ENCODE results near the gene DKK3. TPM values are rescaled to one million over a fixed set of nuclear protein-coding genes. Genes with fewer than 3 reads are reported as not detected.
A peak's percentile ranks its signal among the peaks of the same experiment; 100 is the strongest.

The DKK3 gene
- polyA plus RNA-seq, 1 of the 3 experiments (the other 2 are of a cell fraction) = 1,174 TPM

DNA sequence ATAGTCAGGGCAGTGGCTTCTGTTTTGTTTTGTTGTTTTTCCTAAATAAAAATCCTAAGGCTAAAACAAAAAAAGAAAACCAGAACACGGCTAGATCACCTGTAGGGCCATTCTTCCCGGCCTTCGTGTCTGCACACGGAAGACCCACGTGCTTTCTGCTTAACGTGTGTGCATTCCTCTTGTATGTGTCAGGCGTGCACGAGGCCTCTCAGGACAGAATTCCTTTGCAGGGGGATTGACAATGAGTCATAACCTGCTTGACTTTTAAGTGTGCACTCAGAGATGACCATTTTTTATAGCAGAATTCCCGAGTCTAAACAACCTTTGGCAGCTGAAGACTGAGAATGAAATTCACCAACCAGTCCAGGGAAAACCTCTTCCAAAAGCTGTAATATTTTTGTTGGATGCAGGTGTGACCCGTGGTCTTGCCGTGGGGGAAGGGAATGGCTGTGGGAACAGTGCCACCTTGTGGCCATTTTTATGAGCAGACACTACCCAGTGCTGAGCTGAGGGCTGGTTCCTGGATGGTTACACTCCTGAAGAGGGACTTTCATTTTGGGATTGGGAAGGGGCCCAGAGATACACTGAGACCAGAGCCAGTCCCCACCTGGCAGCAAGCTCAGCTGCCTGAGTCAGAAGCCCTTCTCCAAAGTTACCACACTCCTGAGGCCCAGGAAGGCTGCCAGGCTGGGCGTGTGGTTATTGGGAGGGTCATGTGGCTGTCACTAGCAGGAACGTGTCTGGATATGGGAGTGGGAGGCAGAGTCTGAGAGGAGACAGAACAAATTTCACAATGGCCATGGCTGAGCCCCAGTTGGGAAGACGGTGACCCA lies 35.7 kb upstream of the DKK3 start (continued):
- peak; percentile 93 for TF ChIP-seq TEAD4 (IDR thresholded peaks at IDR 0.05; ENCODE audit: borderline replicate concordance, insufficient read depth)
- TF ChIP-seq, protein P1, sequence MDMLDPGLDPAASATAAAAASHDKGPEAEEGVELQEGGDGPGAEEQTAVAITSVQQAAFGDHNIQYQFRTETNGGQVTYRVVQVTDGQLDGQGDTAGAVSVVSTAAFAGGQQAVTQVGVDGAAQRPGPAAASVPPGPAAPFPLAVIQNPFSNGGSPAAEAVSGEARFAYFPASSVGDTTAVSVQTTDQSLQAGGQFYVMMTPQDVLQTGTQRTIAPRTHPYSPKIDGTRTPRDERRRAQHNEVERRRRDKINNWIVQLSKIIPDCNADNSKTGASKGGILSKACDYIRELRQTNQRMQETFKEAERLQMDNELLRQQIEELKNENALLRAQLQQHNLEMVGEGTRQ (IDR thresholded peaks at IDR 0.05; ENCODE audit: borderline replicate concordance, low read depth, low read length) = no peak

DNA sequence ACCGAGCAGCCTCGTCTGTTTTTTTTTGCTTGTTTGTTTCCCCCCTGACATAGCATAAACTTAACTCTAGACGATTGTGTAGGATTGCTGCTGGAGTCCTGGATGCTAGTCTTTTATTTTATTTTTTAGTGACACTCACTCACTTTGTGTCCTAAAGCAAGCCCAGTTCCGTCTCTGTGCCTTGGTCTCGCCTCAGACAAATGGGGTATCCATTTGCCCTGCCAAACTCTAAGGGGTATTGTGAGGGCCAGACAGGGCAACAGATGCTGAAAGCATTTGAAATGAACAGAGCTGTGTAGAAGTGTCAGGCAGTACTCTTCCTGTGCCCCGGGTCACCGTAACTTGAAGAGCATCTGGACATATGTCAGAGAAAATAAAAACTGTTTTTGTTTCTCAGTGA lies 34.8 kb upstream of the DKK3 start:
- peaks cover 37% of the 10 kb centered on the region for H3F3A ChIP-seq (replicated peaks; ENCODE audit: insufficient read depth)
- no peaks in the 10 kb centered on the region for H3K9me3 ChIP-seq
- H2AFZ ChIP-seq (ENCODE audit: low read depth) = no peak overlapping the region
- no peak for DNase-seq
- TF ChIP-seq, protein P2, sequence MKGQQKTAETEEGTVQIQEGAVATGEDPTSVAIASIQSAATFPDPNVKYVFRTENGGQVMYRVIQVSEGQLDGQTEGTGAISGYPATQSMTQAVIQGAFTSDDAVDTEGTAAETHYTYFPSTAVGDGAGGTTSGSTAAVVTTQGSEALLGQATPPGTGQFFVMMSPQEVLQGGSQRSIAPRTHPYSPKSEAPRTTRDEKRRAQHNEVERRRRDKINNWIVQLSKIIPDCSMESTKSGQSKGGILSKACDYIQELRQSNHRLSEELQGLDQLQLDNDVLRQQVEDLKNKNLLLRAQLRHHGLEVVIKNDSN (IDR thresholded peaks at IDR 0.05; ENCODE audit: borderline replicate concordance, low read depth) = no peak
- no peak for TF ChIP-seq YY1 (IDR thresholded peaks at IDR 0.05; ENCODE audit: low read depth)
- TF ChIP-seq GABPA (IDR thresholded peaks at IDR 0.05; ENCODE audit: low read depth) = no peak
- TF ChIP-seq GATA2 (CRISPR knock-in tag; IDR thresholded peaks at IDR 0.05) = no peak
- TF ChIP-seq, protein P3, sequence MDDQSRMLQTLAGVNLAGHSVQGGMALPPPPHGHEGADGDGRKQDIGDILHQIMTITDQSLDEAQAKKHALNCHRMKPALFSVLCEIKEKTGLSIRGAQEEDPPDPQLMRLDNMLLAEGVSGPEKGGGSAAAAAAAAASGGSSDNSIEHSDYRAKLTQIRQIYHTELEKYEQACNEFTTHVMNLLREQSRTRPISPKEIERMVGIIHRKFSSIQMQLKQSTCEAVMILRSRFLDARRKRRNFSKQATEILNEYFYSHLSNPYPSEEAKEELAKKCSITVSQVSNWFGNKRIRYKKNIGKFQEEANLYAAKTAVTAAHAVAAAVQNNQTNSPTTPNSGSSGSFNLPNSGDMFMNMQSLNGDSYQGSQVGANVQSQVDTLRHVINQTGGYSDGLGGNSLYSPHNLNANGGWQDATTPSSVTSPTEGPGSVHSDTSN (IDR thresholded peaks at IDR 0.05) = no peak
- no peak for TF ChIP-seq TAF1 (IDR thresholded peaks at IDR 0.05; ENCODE audit: borderline replicate concordance, low read depth, low read length)
- TF ChIP-seq NRF1 (IDR thresholded peaks at IDR 0.05; ENCODE audit: low read depth, low read length) = no peak
- no peak for TF ChIP-seq JUND (IDR thresholded peaks at IDR 0.05)
- no peak for TF ChIP-seq SIN3A (IDR thresholded peaks at IDR 0.05; ENCODE audit: borderline replicate concordance, low read depth, low read length)
- TF ChIP-seq FOXM1 (IDR thresholded peaks at IDR 0.05; ENCODE audit: low read depth) = no peak
- TF ChIP-seq RCOR1 (IDR thresholded peaks at IDR 0.05; ENCODE audit: low read length) = no peak
- TF ChIP-seq, protein P4, sequence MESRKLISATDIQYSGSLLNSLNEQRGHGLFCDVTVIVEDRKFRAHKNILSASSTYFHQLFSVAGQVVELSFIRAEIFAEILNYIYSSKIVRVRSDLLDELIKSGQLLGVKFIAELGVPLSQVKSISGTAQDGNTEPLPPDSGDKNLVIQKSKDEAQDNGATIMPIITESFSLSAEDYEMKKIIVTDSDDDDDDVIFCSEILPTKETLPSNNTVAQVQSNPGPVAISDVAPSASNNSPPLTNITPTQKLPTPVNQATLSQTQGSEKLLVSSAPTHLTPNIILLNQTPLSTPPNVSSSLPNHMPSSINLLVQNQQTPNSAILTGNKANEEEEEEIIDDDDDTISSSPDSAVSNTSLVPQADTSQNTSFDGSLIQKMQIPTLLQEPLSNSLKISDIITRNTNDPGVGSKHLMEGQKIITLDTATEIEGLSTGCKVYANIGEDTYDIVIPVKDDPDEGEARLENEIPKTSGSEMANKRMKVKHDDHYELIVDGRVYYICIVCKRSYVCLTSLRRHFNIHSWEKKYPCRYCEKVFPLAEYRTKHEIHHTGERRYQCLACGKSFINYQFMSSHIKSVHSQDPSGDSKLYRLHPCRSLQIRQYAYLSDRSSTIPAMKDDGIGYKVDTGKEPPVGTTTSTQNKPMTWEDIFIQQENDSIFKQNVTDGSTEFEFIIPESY (IDR thresholded peaks at IDR 0.05; ENCODE audit: borderline replicate concordance, low read depth) = no peak
- TF ChIP-seq TEAD4 (IDR thresholded peaks at IDR 0.05; ENCODE audit: borderline replicate concordance, insufficient read depth) = no peak
- H3K79me2 ChIP-seq (ENCODE audit: insufficient read depth) = no peaks in the 10 kb centered on the region
- H3K9me2 ChIP-seq = no peaks in the 10 kb centered on the region
- H3K4me1 ChIP-seq (ENCODE audit: control insufficient read depth in 1 of 2, insufficient read depth in 2 of 2, low read depth in 1 of 2, low read length in 1 of 2) = peaks cover 6 to 16% of the 10 kb centered on the region in 2 experiments; a peak in 3 of 4 replicates
- CTCF ChIA-PET = interaction anchor here (0.5 to 17.0 kb wide), 9 partner anchors 9 to 1006 kb away, joined by 3 to 488 read pairs (median 11); partner anchors contain the start of gene DKK3
- no peaks in the 10 kb centered on the region for H4K20me1 ChIP-seq (ENCODE audit: insufficient read depth)
- H3K36me3 ChIP-seq (replicated peaks in 1 of 2; ENCODE audit: control insufficient read depth in 1 of 2, insufficient read depth in 2 of 2, low read length in 1 of 2) = no peaks in the 10 kb centered on the region
- no peaks in the 10 kb centered on the region for H3K27me3 ChIP-seq (ENCODE audit: insufficient read depth)
- H3K4me3 ChIP-seq (ENCODE audit: low read depth in 2 of 2, low read length in 1 of 2) = no peak overlapping the region
- POLR2A ChIA-PET = interaction anchor here (0.7 kb wide), 1 partner anchor 14 kb away, joined by 3 read pairs; no protein-coding TSS in a partner anchor
- H3K27ac ChIP-seq (ENCODE audit: low read depth in 2 of 2, low read length in 1 of 2) = peak overlapping the region; percentile 70 to 96; a peak in 3 of 4 replicates
- H3K9ac ChIP-seq = peak overlapping the region; percentile 74; the same call in 1 of the 2 replicates
- peak overlapping the region; percentile 69 for H3K4me2 ChIP-seq
- WGBS (ENCODE audit: low lambda C conversion rate) = 94% methylated on average over 7 of the region's 7 CpGs
